HG03060 (cell line): ENCODE measurements around the gene USP17L11.
"Not testable (repeated sequence)": the region's sequence is repeated elsewhere in the genome, so short reads cannot be mapped to it uniquely, and the experiment has no call there.

Experiments used
- ATAC-seq: cut with Tn5 transposase; IDR thresholded peaks from one replicate; pipeline ENCODE4 v1.9.1; 2021; ENCODE audit warnings: low read depth, moderate number of reproducible peaks; ENCODE audit not compliant: unreplicated experiment

USP17L11 gene

GRCh38 chr4:9215105-9215504 is at the start of gene USP17L11:
Gene USP17L11 (plus strand): TSS chr4:9215405. CDS start chr4:9215405, 0 bp downstream.
- not testable (repeated sequence) for ATAC-seq

- ATAC-seq: not testable (repeated sequence)
Measured at GRCh38 chr4:9165990-9166389, 49.2 kb upstream of the USP17L11 start.

GRCh38 chr4:9169791-9170459 is 45.3 kb upstream of the USP17L11 start, which contains the start of gene FAM90A26:
Gene FAM90A26 (plus strand): TSS chr4:9170409. CDS start chr4:9173173, 2,764 bp downstream.
- not testable (repeated sequence) for ATAC-seq

GRCh38 chr4:9210357-9210756 is 4.8 kb upstream of the USP17L11 start, which contains the start of gene USP17L10:
Gene USP17L10 (plus strand): TSS chr4:9210657. CDS start chr4:9210657, 0 bp downstream.
- not testable (repeated sequence) for ATAC-seq

- not testable (repeated sequence) for ATAC-seq
Measured at GRCh38 chr4:9214701-9215100, 504 bp upstream of the USP17L11 start.

GRCh38 chr4:9219852-9220251 is 4.6 kb downstream of the USP17L11 start, which contains the start of gene USP17L12:
Gene USP17L12 (plus strand): TSS chr4:9220152. CDS start chr4:9220152, 0 bp downstream.
- ATAC-seq: not testable (repeated sequence)

- not testable (repeated sequence) for ATAC-seq
Measured at GRCh38 chr4:9224596-9224995, 9.4 kb downstream of the USP17L11 start, which contains the start of gene USP17L13. Gene USP17L13 (plus strand): TSS chr4:9224896. CDS start chr4:9224896, 0 bp downstream.

- not testable (repeated sequence) for ATAC-seq
Measured at GRCh38 chr4:9230249-9230648, 15.0 kb downstream of the USP17L11 start.

GRCh38 chr4:9234085-9234484 is 18.9 kb downstream of the USP17L11 start, which contains the start of gene USP17L15:
Gene USP17L15 (plus strand): TSS chr4:9234385. CDS start chr4:9234385, 0 bp downstream.
- not testable (repeated sequence) for ATAC-seq

GRCh38 chr4:9238461-9238860 is 23.3 kb downstream of the USP17L11 start:
- ATAC-seq: not testable (repeated sequence)

- ATAC-seq: not testable (repeated sequence)
Measured at GRCh38 chr4:9243579-9243978, 28.4 kb downstream of the USP17L11 start, which contains the start of gene USP17L17. Gene USP17L17 (plus strand): TSS chr4:9243879. CDS start chr4:9243879, 0 bp downstream.

GRCh38 chr4:9247953-9248680 is 32.9 kb downstream of the USP17L11 start, which contains the start of gene USP17L18:
Gene USP17L18 (plus strand): TSS chr4:9248630. CDS start chr4:9248630, 0 bp downstream.
- not testable (repeated sequence) for ATAC-seq

GRCh38 chr4:9253078-9253477 is 37.9 kb downstream of the USP17L11 start, which contains the start of gene USP17L19:
Gene USP17L19 (plus strand): TSS chr4:9253378. CDS start chr4:9253378, 0 bp downstream.
- not testable (repeated sequence) for ATAC-seq

GRCh38 chr4:9257824-9258223 is 42.6 kb downstream of the USP17L11 start, which contains the start of gene USP17L20:
Gene USP17L20 (plus strand): TSS chr4:9258124. CDS start chr4:9258124, 0 bp downstream.
- not testable (repeated sequence) for ATAC-seq

- not testable (repeated sequence) for ATAC-seq
Measured at GRCh38 chr4:9262572-9262971, 47.4 kb downstream of the USP17L11 start, which contains the start of gene USP17L21. Gene USP17L21 (plus strand): TSS chr4:9262872. CDS start chr4:9262872, 0 bp downstream.
